ENCODE measurements around the gene ST3GAL5. TPM values are rescaled to one million over a fixed set of nuclear protein-coding genes. Genes with fewer than 3 reads are reported as not detected.
"Not testable (repeated sequence)": the region's sequence is repeated elsewhere in the genome, so short reads cannot be mapped to it uniquely, and the experiment has no call there.

Gene ST3GAL5
- total RNA-seq, 1 experiment from 2014 or later: 3.4 TPM

DNA sequence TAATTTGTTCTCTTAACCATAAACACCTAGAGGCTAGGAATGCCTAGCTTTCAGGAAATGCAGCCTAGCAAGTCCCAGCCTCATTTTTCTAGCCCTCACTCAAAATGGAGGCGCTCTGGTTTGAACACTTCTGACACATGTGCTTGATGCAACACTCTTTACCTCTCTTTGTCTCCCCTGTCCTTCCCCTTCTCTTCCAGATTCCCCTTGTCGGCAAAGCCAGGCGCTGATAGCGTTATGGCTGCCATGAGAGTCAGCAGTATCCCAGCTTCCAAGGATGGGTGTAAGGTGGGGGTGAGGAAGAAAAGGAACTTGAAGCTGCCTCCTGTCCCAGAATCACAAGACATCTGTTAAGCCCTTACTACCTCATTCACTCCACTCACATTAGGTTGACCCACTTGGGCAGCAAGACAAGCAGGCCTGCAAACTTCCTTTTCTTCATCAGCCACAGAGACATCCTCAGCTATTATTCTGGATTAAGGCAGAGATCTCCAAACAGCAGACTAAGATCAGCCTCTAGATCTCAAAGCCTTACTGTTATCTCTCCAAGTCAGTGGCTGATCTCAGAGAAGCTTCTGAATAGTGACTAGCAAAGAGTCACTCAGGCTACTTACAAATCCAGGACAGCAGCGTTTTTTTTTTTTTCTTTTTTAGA, 1.9 kb upstream of the ST3GAL5 start:
- Histone ChIP-seq H3K4me3 (ENCODE audit: insufficient read depth, low read depth, low read length) (no peak overlapping the region), H3K27me3 (ENCODE audit: control insufficient read depth, insufficient read depth, low read length) (peaks cover 12% of the 10 kb centered on the region), H3K36me3 (replicated peaks; ENCODE audit: control insufficient read depth, insufficient read depth, low read length) (no peaks in the 10 kb centered on the region)
- no peak for DNase-seq

DNA sequence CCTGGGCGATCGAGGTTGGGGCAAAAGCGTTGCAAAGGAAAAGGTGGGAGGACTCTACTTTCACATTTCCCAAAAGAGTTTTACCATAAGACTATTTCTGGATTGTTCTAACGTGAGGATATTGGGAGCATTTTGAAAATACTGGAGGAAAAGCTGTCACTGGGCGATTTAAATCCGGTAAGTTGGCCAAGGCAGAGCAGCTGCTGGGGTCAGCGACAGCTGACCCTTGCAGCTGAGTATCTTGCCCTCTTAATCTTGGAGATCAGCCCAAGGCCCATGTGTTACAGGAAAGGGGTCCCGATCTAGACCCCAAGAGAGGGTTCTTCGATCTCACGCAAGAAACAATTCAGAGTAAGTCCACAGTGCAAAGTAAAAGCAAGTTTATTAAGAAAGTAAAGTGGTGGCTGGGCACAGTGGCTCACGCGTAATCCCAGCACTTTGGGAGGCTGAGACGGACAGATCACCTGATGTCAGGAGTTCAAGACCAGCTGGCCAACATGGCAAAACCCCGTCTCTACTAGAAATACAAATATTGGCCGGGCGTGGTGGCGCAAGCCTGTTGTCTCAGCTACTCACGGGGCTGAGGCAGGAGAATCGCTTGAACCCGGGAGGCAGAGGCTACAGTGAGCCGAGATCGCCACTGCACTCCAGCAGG, 964 bp upstream of the ST3GAL5 start:
- H3K4me3 ChIP-seq (ENCODE audit: insufficient read depth, low read depth, low read length): peak overlapping the region; percentile 59
- no peak for DNase-seq
- peaks cover 12% of the 10 kb centered on the region for H3K27me3 ChIP-seq (ENCODE audit: control insufficient read depth, insufficient read depth, low read length)
- H3K36me3 ChIP-seq (replicated peaks; ENCODE audit: control insufficient read depth, insufficient read depth, low read length): no peaks in the 10 kb centered on the region

DNA sequence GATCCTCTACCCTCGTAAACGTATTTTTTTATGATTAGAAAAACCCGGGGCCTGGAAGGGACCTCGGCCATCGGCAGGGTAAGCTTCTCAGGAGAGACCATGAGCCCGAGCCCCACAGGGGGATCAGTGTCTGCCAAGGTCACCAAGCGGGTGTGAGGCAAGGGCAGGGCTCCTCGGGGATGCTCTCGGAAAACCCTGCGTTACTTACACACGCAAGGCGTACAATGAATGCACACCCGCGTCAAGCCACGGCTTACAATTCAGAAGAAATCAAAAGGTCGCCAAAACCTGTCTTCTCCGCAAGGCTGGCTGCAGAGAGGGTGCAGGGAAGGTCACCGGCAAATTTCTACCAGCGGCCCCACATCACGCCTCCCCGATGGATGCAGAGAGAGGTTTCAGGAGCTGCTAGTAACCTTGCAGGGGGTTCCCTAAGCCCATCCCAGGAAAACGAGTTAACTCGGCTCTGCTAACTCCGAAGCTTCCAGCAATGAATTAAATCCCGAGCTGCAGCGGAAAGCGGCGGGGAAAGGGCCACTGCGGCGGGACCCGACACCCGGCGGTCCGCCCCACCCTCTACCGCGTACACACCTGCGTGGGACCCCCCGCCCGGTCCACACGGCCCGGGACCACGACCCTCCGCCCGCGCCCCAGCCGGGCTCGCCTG, 638 bp downstream of the ST3GAL5 start:
- peak; percentile 71 for DNase-seq
- Histone ChIP-seq H3K36me3 (replicated peaks; ENCODE audit: control insufficient read depth, insufficient read depth, low read length) (no peaks in the 10 kb centered on the region), H3K27me3 (ENCODE audit: control insufficient read depth, insufficient read depth, low read length) (peaks cover 12% of the 10 kb centered on the region), H3K4me3 (ENCODE audit: insufficient read depth, low read depth, low read length) (peak overlapping the region; percentile 63)

DNA sequence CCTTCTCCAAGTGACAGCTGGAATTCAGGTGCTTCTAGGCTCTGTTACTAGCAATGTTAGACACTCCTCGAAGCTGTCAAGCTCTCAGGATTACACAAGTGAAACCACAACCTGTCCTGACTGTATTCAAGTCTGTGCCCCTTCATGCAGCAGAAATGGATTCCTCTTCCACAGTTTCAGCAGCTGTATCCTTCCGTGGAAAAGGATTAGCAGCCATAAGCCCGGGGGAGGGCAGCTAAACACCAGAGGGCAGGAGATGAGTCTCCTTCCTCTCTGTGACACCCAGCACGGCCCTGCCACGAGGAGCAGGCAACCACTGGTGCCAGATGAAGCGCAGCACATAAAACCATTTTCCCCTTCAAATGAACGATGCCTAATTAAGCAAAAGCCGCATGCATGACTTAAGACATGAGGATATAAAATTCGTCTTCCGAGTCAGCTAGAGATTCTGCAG, 1.2 kb downstream of the ST3GAL5 start:
- H3K27me3 ChIP-seq (ENCODE audit: control insufficient read depth, insufficient read depth, low read length): peaks cover 12% of the 10 kb centered on the region
- no peaks in the 10 kb centered on the region for H3K36me3 ChIP-seq (replicated peaks; ENCODE audit: control insufficient read depth, insufficient read depth, low read length)
- no peak for DNase-seq
- no peak overlapping the region; the same call in 1 of the 2 replicates for H3K4me3 ChIP-seq (ENCODE audit: insufficient read depth, low read depth, low read length)

DNA sequence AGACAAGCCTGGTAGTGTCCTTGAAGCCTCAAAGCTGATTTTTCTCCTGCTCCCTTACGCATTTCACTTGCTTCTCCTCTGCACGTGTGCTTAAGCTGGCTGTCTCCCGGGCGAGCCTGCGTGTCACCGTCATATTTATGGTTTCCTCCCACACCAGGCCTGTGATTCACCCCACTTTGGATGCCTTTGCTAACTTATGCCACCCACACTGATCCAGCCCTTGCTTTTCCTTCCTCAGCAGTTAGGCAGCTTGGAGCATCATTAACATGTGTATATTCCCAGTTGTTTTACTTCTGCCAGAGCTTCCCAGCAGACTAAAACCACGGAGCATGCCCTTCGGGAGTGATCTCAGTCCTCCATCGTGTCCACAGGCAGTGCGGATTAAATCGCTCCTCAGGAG, 2.2 kb downstream of the ST3GAL5 start:
- H3K36me3 ChIP-seq (replicated peaks; ENCODE audit: control insufficient read depth, insufficient read depth, low read length): no peaks in the 10 kb centered on the region
- DNase-seq: no peak
- no peak overlapping the region for H3K4me3 ChIP-seq (ENCODE audit: insufficient read depth, low read depth, low read length)
- peaks cover 12% of the 10 kb centered on the region for H3K27me3 ChIP-seq (ENCODE audit: control insufficient read depth, insufficient read depth, low read length)

DNA sequence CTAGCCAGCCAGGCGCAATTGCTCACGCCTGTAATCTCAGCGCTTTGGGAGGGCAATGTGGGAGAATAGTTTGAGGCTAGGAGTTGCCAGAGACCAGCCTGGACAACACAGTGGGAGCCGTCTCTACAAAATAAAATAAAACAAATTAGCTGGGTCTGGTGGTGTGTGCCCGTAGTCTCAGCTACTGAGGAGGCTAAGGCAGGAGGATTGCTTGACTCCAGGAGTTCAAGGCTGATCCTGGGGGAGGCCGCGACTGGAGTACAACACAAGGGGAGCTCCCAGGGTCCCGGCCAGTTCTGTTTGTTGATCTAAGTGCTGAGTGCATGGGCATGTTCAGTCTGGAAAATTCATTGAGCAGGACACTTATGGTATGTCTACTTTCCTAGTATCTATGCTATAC, 2.6 kb downstream of the ST3GAL5 start:
- Histone ChIP-seq H3K27me3 (ENCODE audit: control insufficient read depth, insufficient read depth, low read length) (peaks cover 12% of the 10 kb centered on the region), H3K4me3 (ENCODE audit: insufficient read depth, low read depth, low read length) (no peak overlapping the region), H3K36me3 (replicated peaks; ENCODE audit: control insufficient read depth, insufficient read depth, low read length) (no peaks in the 10 kb centered on the region)
- no peak for DNase-seq

DNA sequence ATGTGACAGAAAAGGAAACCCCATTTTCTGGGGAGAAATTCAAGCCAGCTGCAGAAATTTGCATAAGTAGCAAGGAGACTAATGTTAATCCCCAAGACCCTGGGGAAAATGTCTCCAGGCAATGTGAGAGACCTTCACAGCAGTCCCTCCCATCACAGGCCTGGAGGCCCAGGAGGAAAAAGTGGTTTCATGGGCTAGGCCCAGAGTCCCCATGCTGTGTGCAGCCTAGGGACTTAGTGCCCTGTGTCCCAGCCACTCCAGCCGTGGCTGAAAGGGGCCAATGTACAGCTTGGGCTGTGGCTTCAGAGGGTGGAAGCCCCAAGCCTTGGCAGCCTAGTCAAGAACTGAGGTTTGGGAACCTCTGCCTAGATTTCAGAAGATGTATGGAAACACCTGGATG, 7.0 kb downstream of the ST3GAL5 start:
- H3K36me3 ChIP-seq (replicated peaks; ENCODE audit: control insufficient read depth, insufficient read depth, low read length); DNase-seq; H3K4me3 ChIP-seq (ENCODE audit: insufficient read depth, low read depth, low read length); H3K27me3 ChIP-seq (ENCODE audit: control insufficient read depth, insufficient read depth, low read length): not testable (repeated sequence)

DNA sequence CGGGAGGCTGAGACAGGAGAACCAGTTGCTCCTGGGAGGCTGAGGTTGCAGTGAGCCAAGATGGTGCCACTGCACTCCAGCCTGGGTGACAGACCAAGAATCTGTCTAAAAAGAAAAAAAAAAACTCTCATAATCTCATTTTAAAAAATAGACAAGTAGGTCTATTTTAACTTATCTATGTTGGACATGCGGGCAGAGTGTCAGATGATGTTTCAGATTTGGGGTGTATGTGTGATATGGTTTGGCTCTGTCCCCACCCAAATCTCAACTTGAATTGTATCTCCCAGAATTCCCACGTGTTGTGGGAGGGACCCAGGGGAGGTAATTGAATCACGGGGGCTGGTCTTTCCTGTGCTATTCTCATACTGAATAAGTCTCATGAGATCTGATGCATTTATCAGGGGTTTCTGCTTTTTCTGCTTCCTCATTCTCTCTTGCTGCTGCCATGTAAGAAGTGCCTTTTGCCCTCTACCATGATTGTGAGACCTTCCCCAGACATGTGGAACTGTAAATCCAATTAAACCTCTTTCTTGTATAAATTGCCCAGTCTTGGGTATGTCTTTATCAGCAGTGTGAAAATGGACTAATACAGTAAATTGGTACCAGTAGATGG, 8.0 kb downstream of the ST3GAL5 start:
- not testable (repeated sequence) for H3K4me3 ChIP-seq (ENCODE audit: insufficient read depth, low read depth, low read length); DNase-seq

DNA sequence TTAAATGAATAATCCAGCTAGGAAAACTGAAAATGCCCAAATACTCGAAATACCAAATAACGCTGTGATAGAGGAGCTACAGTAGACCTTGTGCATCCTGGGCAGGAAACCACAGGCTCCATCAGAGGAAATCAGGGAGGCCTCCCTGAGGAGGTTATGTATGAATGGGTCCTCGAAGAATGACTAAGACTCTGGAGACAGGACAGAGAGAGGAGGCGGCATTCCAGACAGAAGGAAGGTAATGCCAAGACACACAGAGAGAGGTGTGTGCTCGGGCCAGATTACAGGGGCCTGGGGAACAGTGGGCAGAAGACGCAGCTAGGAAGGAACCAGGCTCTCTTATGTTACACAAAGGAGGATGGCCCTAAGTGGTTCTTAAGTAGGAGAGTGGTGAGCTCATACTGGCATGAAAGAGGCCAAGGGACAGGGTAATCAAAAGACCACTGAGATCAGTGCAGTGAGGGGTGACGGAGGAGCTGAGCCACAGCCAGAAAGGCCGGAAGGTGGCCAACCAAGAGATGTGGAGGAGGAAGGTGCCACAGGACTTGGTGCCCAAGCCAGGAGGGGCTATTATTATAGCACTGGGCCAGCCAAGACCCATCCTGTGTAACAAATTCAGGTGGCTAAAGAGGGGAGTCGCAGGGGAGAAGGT, 9.9 kb downstream of the ST3GAL5 start:
- H3K27me3 ChIP-seq (ENCODE audit: control insufficient read depth, insufficient read depth, low read length): no peaks in the 10 kb centered on the region
- no peak overlapping the region for H3K4me3 ChIP-seq (ENCODE audit: insufficient read depth, low read depth, low read length)
- H3K36me3 ChIP-seq (replicated peaks; ENCODE audit: control insufficient read depth, insufficient read depth, low read length): no peaks in the 10 kb centered on the region
- no peak for DNase-seq

More for the DNA sequence above, 8.0 kb downstream of the ST3GAL5 start:
- H3K36me3 ChIP-seq (replicated peaks; ENCODE audit: control insufficient read depth, insufficient read depth, low read length); H3K27me3 ChIP-seq (ENCODE audit: control insufficient read depth, insufficient read depth, low read length): not testable (repeated sequence)

DNA sequence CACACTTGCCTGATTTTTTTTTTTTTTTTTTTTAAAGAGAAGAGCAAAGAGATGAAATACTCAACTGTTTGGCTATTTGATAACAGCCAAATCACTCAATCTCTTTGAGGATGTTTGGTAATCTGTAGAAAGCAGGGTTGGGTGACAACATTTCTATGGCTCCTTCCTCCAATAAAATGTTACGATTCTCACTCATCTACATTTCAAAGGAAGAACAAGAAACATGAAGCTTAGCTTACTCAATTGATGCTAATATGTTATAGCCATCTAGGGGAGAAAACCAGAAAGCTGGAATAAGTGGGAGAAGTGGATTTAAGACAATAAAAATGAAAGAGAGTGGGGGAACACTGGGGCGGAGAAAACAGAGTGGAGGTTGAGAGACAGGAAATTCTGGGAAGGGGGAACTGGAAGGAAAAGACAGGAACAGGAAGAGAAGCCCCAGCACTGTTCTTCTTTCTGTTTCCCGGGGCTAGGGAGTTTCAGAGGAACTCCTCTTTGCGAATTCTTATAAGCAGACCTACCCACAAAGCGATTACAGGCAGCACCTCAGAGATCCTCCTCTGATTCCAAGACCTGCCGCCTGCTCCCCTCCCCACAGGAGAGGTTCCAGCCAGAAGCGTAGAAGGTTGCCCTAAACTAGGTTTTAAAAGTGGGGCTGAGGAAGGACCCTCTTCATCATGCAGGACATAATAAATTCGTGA, 13.3 kb downstream of the ST3GAL5 start:
- DNase-seq: no peak
- Histone ChIP-seq H3K4me3 (ENCODE audit: insufficient read depth, low read depth, low read length) (no peak overlapping the region), H3K27me3 (ENCODE audit: control insufficient read depth, insufficient read depth, low read length) (no peaks in the 10 kb centered on the region)

DNA sequence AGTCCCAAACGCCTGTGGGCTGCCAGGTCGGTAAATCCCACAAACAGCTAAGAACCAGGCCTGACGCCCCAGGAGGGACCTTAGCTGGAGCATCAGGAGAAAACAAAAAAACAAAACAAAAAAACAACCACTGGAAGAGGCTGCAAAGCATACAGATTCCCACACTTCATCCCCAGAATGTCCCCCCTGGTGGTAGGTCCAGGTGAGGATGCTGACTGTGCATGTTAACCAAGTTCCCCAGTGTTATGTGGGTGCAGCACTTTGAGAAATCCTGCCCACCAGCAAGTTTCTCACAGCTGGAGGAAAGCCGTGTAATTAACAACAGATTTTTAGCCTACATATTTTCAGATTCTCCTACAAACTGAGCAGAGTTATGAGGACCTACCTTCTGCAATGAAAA, 15.1 kb downstream of the ST3GAL5 start:
- Histone ChIP-seq H3K27me3 (ENCODE audit: control insufficient read depth, insufficient read depth, low read length) (no peaks in the 10 kb centered on the region), H3K4me3 (ENCODE audit: insufficient read depth, low read depth, low read length) (no peak overlapping the region), H3K36me3 (replicated peaks; ENCODE audit: control insufficient read depth, insufficient read depth, low read length) (no peaks in the 10 kb centered on the region)
- DNase-seq: no peak

More for the DNA sequence above, 13.3 kb downstream of the ST3GAL5 start:
- no peaks in the 10 kb centered on the region for H3K36me3 ChIP-seq (replicated peaks; ENCODE audit: control insufficient read depth, insufficient read depth, low read length)

DNA sequence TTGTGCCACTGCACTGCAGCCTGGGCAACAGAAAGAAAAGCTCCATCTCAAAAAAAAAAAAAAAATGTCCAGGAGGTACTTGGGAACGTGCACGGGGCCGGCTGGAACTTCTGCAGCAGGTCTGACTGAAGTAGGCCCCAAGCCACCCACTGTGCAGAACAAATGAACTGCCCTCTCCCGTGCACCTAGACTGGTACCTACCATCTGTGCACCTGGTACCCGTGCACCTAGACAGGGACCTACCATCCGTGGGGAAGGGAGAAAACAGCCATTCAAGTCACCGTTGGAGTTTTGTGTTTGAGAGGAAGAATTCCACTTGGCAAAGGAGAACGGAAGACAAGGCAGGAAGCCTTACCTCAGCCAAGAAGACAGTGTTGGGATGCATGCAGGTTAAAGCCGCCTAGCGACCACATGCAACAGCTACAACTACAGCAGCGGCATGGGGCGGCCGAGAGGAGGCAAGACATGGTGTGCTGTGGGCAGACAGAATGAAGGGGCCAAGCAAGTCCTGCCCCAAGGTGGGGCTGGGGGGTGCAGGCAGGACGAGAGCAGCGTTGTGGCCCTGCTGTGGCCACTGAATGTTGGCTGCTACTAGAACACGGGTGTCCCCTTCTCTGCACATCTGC, 16.1 kb downstream of the ST3GAL5 start:
- peak; percentile 68 for DNase-seq
- Histone ChIP-seq H3K27me3 (ENCODE audit: control insufficient read depth, insufficient read depth, low read length) (no peaks in the 10 kb centered on the region), H3K4me3 (ENCODE audit: insufficient read depth, low read depth, low read length) (no peak overlapping the region), H3K36me3 (replicated peaks; ENCODE audit: control insufficient read depth, insufficient read depth, low read length) (no peaks in the 10 kb centered on the region)

DNA sequence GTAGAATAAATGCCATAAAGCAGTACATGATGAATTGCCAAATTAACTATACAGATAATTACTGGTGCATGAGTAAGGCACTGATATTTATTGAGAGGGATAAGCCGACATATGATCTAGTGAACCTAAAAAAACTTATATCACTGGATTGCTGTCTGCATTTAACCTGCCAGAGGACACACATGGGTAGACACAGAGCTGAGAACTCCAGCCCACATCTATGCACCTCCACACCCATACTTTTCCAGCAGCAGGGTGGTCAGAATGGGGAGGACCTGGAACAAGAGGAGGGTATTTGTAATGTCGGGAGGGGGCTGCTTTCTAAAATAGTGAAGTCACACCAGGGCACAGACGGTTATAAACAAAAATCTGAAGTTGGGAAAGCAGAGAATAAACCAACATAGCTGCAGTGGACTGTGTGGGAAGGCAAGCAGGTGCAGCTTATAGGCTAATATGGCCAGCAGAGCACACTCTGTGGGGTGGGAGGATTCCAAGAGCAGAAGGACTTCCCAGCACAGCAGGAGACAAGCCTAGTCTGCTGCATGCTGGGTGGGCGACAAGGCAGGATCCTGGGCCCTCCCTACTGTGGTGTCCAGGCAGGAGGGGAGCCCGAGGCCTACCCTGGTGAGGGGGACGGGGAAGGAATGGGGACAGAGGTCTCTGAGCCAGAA, 17.2 kb downstream of the ST3GAL5 start:
- H3K36me3 ChIP-seq (replicated peaks; ENCODE audit: control insufficient read depth, insufficient read depth, low read length): no peaks in the 10 kb centered on the region
- no peaks in the 10 kb centered on the region for H3K27me3 ChIP-seq (ENCODE audit: control insufficient read depth, insufficient read depth, low read length)
- H3K4me3 ChIP-seq (ENCODE audit: insufficient read depth, low read depth, low read length): no peak overlapping the region
- no peak for DNase-seq

Data from H7 (cell line).